Suprapubic skin (tissue), 4 donors: ENCODE data around the gene MLYCD. TPM values are rescaled to one million over a fixed set of nuclear protein-coding genes. Genes with fewer than 3 reads are reported as not detected.

Experiments used
- DNase-seq, 2 donors: peaks; one replicate each; pipeline ENCODE4 v3.0.0-alpha.2; 2019; ENCODE audit warnings: low spot score in 2 of 2
- H3K27ac ChIP-seq: fragments of 200-600 bp; sonication (generic); one replicate; pipeline ENCODE4 v1.5.1; 2019
- H3K27me3 ChIP-seq: fragments of 200-600 bp; sonication (generic); one replicate; pipeline ENCODE4 v1.5.1; 2019
- H3K36me3 ChIP-seq: fragments of 200-600 bp; sonication (generic); one replicate; pipeline ENCODE4 v1.5.1; 2019
- H3K4me1 ChIP-seq: fragments of 200-600 bp; sonication (generic); one replicate; pipeline ENCODE4 v1.5.1; 2019
- H3K4me3 ChIP-seq: fragments of 200-600 bp; sonication (generic); one replicate; pipeline ENCODE4 v1.5.1; 2019; ENCODE audit warnings: mild to moderate bottlenecking
- H3K9me3 ChIP-seq: fragments of 200-600 bp; sonication (generic); one replicate; pipeline ENCODE4 v1.5.1; 2019
- CTCF ChIP-seq, 2 donors: fragments of 200-600 bp in 1 of 2; fragments of 450-650 bp in 1 of 2; sonication (generic) in 1 of 2; IDR thresholded peaks; one replicate each; pipeline ENCODE4 v1.5.1; 2016 to 2019; ENCODE audit warnings: antibody characterized with exemption in 2 of 2, mild to moderate bottlenecking in 1 of 2, moderate library complexity in 1 of 2
- EP300 ChIP-seq: sonication (generic); formaldehyde crosslinking; IDR thresholded peaks from one replicate; pipeline ENCODE4 v1.6.1; 2017; ENCODE audit warnings: antibody characterized with exemption
- POLR2A ChIP-seq, 2 donors: fragments of 450-650 bp; IDR thresholded peaks; one replicate each; pipeline ENCODE4 v1.6.1; 2017; ENCODE audit warnings: antibody characterized with exemption in 2 of 2, mild to moderate bottlenecking in 2 of 2, moderate library complexity in 2 of 2
- POLR2AphosphoS5 ChIP-seq, 3 donors: sonication (generic); formaldehyde crosslinking; IDR thresholded peaks; one replicate each; pipeline ENCODE4 v1.6.1; 2017; ENCODE audit warnings: antibody characterized with exemption in 3 of 3
- WGBS: methylation state at CpG from one replicate; pipeline ENCODE4 v1.1.5; 2018; 5-methylcytosine and 5-hydroxymethylcytosine counted together
- total RNA-seq, 4 donors: library from RNA; depleted of rRNA; stranded (reverse); fragments of >200 nt; gene quantifications; one replicate each; pipeline ENCODE4 v1.1.0, GENCODE V29; 2016

MLYCD gene
- total RNA-seq, 4 donors from 2014 or later: 4.4 to 23.7 (median 5.7) TPM

GRCh38 chr16:83932955-83933673 lies 34.2 kb downstream of the MLYCD start:
- TF ChIP-seq POLR2AphosphoS5 (IDR thresholded peaks at IDR 0.05) (no peak), POLR2A (IDR thresholded peaks at IDR 0.05) (no peak), EP300 (no peak), CTCF (IDR thresholded peaks at IDR 0.05) (no peak)
- Histone ChIP-seq H3K4me3 (no peak overlapping the region), H3K27ac (no peak overlapping the region), H3K4me1 (no peaks in the 10 kb centered on the region), H3K27me3 (no peaks in the 10 kb centered on the region), H3K36me3 (no peaks in the 10 kb centered on the region), H3K9me3 (no peaks in the 10 kb centered on the region)
- 87% methylated on average over 24 of the region's 25 CpGs for WGBS
- DNase-seq: no peak

- WGBS: 78% methylated on average over 28 of the region's 28 CpGs
- Histone ChIP-seq H3K4me1 (no peaks in the 10 kb centered on the region), H3K27me3 (no peaks in the 10 kb centered on the region), H3K27ac (no peak overlapping the region), H3K9me3 (no peaks in the 10 kb centered on the region), H3K36me3 (no peaks in the 10 kb centered on the region), H3K4me3 (no peak overlapping the region)
- no peak for DNase-seq
- no peak for TF ChIP-seq CTCF (IDR thresholded peaks at IDR 0.05)
- no peak for TF ChIP-seq POLR2AphosphoS5 (IDR thresholded peaks at IDR 0.05)
- TF ChIP-seq POLR2A (IDR thresholded peaks at IDR 0.05): no peak
- no peak for TF ChIP-seq EP300
These were observed 35.2 kb downstream of the MLYCD start for GRCh38 chr16:83933885-83934683.

- no peaks in the 10 kb centered on the region for H3K36me3 ChIP-seq
- no peak overlapping the region for H3K4me3 ChIP-seq
- WGBS: 70% methylated on average over 8 of the region's 12 CpGs
- no peaks in the 10 kb centered on the region for H3K4me1 ChIP-seq
- no peak for DNase-seq
- H3K9me3 ChIP-seq: no peaks in the 10 kb centered on the region
- no peaks in the 10 kb centered on the region for H3K27me3 ChIP-seq
- no peak overlapping the region for H3K27ac ChIP-seq
- TF ChIP-seq POLR2AphosphoS5 (IDR thresholded peaks at IDR 0.05) (no peak), EP300 (no peak), POLR2A (IDR thresholded peaks at IDR 0.05) (no peak), CTCF (IDR thresholded peaks at IDR 0.05) (no peak)
These were observed 35.7 kb downstream of the MLYCD start for GRCh38 chr16:83934684-83934977.

- WGBS: 72% methylated on average over 30 of the region's 30 CpGs
- no peak overlapping the region for H3K4me3 ChIP-seq
- no peak for DNase-seq
These were observed 36.3 kb downstream of the MLYCD start for GRCh38 chr16:83935005-83935857.

More at GRCh38 chr16:83935005-83935857, 36.3 kb downstream of the MLYCD start:
- no peaks in the 10 kb centered on the region for H3K36me3 ChIP-seq
- no peaks in the 10 kb centered on the region for H3K9me3 ChIP-seq
- H3K27me3 ChIP-seq: no peaks in the 10 kb centered on the region
- TF ChIP-seq EP300: no peak
- TF ChIP-seq POLR2A (IDR thresholded peaks at IDR 0.05): no peak
- no peak for TF ChIP-seq POLR2AphosphoS5 (IDR thresholded peaks at IDR 0.05)
- TF ChIP-seq CTCF (IDR thresholded peaks at IDR 0.05): no peak
- H3K4me1 ChIP-seq: no peaks in the 10 kb centered on the region
- no peak overlapping the region for H3K27ac ChIP-seq
